SU-DHL-6 (cell line): ENCODE results near the gene CEBPB.

ENCODE experiments used
- H2AFZ ChIP-seq: fragments of 200-600 bp; sonication (generic); 2 replicates; pipeline ENCODE4 v1.6.1; 2014; ENCODE audit warnings: low read depth, mild to moderate bottlenecking, moderate library complexity, mixed read lengths, antibody characterized with exemption, low read length; ENCODE audit not compliant: severe bottlenecking
- H3F3A ChIP-seq: fragments of 200-600 bp; shearing (Covaris generic); 2 replicates; pipeline ENCODE4 v1.6.0; 2016; ENCODE audit warnings: antibody characterized with exemption, mild to moderate bottlenecking; ENCODE audit not compliant: insufficient read depth
- H3K27ac ChIP-seq: fragments of 200-600 bp; sonication (generic); 2 replicates; pipeline ENCODE4 v1.5.1; 2016; ENCODE audit warnings: low read depth, mild to moderate bottlenecking, low read length, moderate library complexity, mixed read lengths
- H3K27me3 ChIP-seq: fragments of 200-600 bp; sonication (generic), shearing (Covaris generic); 2 replicates; pipeline ENCODE4 v1.6.0; 2014; ENCODE audit warnings: mild to moderate bottlenecking, low read length
- H3K36me3 ChIP-seq: fragments of 200-600 bp; sonication (generic); 2 replicates; pipeline ENCODE4 v1.6.1; 2014; ENCODE audit warnings: mild to moderate bottlenecking, low read length, mixed read lengths
- H3K4me2 ChIP-seq: fragments of 300-600, 200-600 bp; shearing (Covaris generic), sonication (generic); 2 replicates; pipeline ENCODE4 v1.6.0; 2014; ENCODE audit warnings: low read length, low read depth, mild to moderate bottlenecking; ENCODE audit not compliant: poor library complexity, severe bottlenecking
- H3K4me3 ChIP-seq: fragments of 200-600 bp; sonication (generic); 2 replicates; pipeline ENCODE4 v1.5.1; 2014; ENCODE audit warnings: antibody characterized with exemption, low read length, mild to moderate bottlenecking, mixed read lengths; ENCODE audit not compliant: insufficient read depth, poor library complexity, severe bottlenecking
- H3K79me2 ChIP-seq: fragments of 200-600 bp; sonication (generic); 2 replicates; pipeline ENCODE4 v1.6.1; 2014; ENCODE audit warnings: mild to moderate bottlenecking, low read length, moderate library complexity; ENCODE audit not compliant: insufficient read depth
- H3K9ac ChIP-seq: fragments of 200-600 bp; sonication (generic); 2 replicates; pipeline ENCODE4 v1.7.0; 2014; ENCODE audit warnings: mild to moderate bottlenecking, low read length
- H3K9me2 ChIP-seq: fragments of 200-600 bp; sonication (generic); replicated peaks from 2 replicates; pipeline ENCODE4 v1.6.1; 2014; ENCODE audit warnings: low read length; ENCODE audit not compliant: insufficient read depth
- H3K9me3 ChIP-seq: fragments of 200-600 bp; sonication (generic); 2 replicates; pipeline ENCODE4 v1.6.1; 2014; ENCODE audit warnings: low read length, mixed read lengths; ENCODE audit not compliant: insufficient read depth
- H4K20me1 ChIP-seq: fragments of 200-600 bp; sonication (generic); 2 replicates; pipeline ENCODE4 v1.6.1; 2014; ENCODE audit warnings: low read depth, mild to moderate bottlenecking, antibody characterized with exemption, low read length, moderate library complexity, mixed read lengths
- CTCF ChIP-seq: fragments of 200-600 bp; sonication (generic); IDR thresholded peaks from one replicate; pipeline ENCODE4 v1.5.1; 2017; ENCODE audit warnings: antibody characterized with exemption, mild to moderate bottlenecking, low read length, moderate library complexity; ENCODE audit not compliant: insufficient read depth, poor library complexity, severe bottlenecking
- EZH2phosphoT487 ChIP-seq: fragments of 200-600 bp; sonication (generic), shearing (Covaris generic); conservative IDR thresholded peaks from 2 replicates; pipeline ENCODE4 v1.6.1; 2018; ENCODE audit warnings: mild to moderate bottlenecking, antibody characterized with exemption, low read length, moderate library complexity, mixed read lengths

CEBPB gene

GRCh38 chr20:50230871-50231560, 40.4 kb downstream of the CEBPB start:
- no peak overlapping the region for H3K27ac ChIP-seq
- H3K9me2 ChIP-seq: no peaks in the 10 kb centered on the region
- TF ChIP-seq CTCF (no peak), EZH2phosphoT487 (no peak)

GRCh38 chr20:50231854-50232253, 41.2 kb downstream of the CEBPB start:
- Histone ChIP-seq H3K27ac (no peak overlapping the region), H3K4me3 (no peak overlapping the region)

More at GRCh38 chr20:50230871-50231560, 40.4 kb downstream of the CEBPB start:
- no peak overlapping the region for H3K4me3 ChIP-seq
- H3K36me3 ChIP-seq: no peaks in the 10 kb centered on the region
- no peaks in the 10 kb centered on the region for H4K20me1 ChIP-seq
- H3K9me3 ChIP-seq: no peaks in the 10 kb centered on the region
- H3K9ac ChIP-seq: no peak overlapping the region
- no peaks in the 10 kb centered on the region for H3K27me3 ChIP-seq
- no peak overlapping the region for H3K4me2 ChIP-seq
- no peaks in the 10 kb centered on the region for H3K79me2 ChIP-seq
- no peaks in the 10 kb centered on the region for H3F3A ChIP-seq
- no peak overlapping the region for H2AFZ ChIP-seq

GRCh38 chr20:50232651-50233324, 42.2 kb downstream of the CEBPB start:
- no peaks in the 10 kb centered on the region for H3K27me3 ChIP-seq
- H3F3A ChIP-seq: no peaks in the 10 kb centered on the region
- H3K4me2 ChIP-seq: no peak overlapping the region
- no peak overlapping the region for H2AFZ ChIP-seq
- no peak overlapping the region for H3K27ac ChIP-seq
- no peaks in the 10 kb centered on the region for H3K36me3 ChIP-seq
- TF ChIP-seq CTCF: no peak
- no peak for TF ChIP-seq EZH2phosphoT487
- no peaks in the 10 kb centered on the region for H3K79me2 ChIP-seq
- H3K4me3 ChIP-seq: no peak overlapping the region
- H3K9ac ChIP-seq: no peak overlapping the region
- H3K9me3 ChIP-seq: no peaks in the 10 kb centered on the region
- no peaks in the 10 kb centered on the region for H3K9me2 ChIP-seq
- no peaks in the 10 kb centered on the region for H4K20me1 ChIP-seq

More at GRCh38 chr20:50231854-50232253, 41.2 kb downstream of the CEBPB start:
- Histone ChIP-seq H3K36me3 (no peaks in the 10 kb centered on the region), H3K9me2 (no peaks in the 10 kb centered on the region), H3K4me2 (no peak overlapping the region), H3K27me3 (no peaks in the 10 kb centered on the region), H4K20me1 (no peaks in the 10 kb centered on the region), H3K79me2 (no peaks in the 10 kb centered on the region), H3F3A (no peaks in the 10 kb centered on the region), H3K9ac (no peak overlapping the region), H3K9me3 (no peaks in the 10 kb centered on the region), H2AFZ (no peak overlapping the region)
- TF ChIP-seq EZH2phosphoT487 (no peak), CTCF (no peak)
